Spinal cord (tissue), 10 donors: ENCODE data around the gene TMEM221. TPM values are rescaled to one million over a fixed set of nuclear protein-coding genes. Genes with fewer than 3 reads are reported as not detected.
A peak's percentile ranks its signal among the peaks of the same experiment; 100 is the strongest.

ENCODE experiments used
- DNase-seq, 6 donors: peaks; one replicate each; pipeline versions ENCODE4 v3.0.0 to v3.0.0-alpha.2; 2013 to 2015; ENCODE audit warnings: low spot score in 6 of 6, low read depth in 4 of 6
- H3K27ac ChIP-seq: one replicate; pipeline ENCODE4 v1.5.1; 2013; ENCODE audit warnings: low read depth, low read length, control low read depth
- H3K27me3 ChIP-seq: one replicate; pipeline ENCODE4 v1.6.1; 2013; ENCODE audit warnings: low read length; ENCODE audit not compliant: control insufficient read depth, insufficient read depth
- H3K36me3 ChIP-seq: one replicate; pipeline ENCODE4 v1.6.1; 2013; ENCODE audit warnings: low read length; ENCODE audit not compliant: control insufficient read depth, insufficient read depth
- H3K4me1 ChIP-seq: one replicate; pipeline ENCODE4 v1.6.1; 2013; ENCODE audit warnings: low read length; ENCODE audit not compliant: control insufficient read depth, insufficient read depth
- H3K4me3 ChIP-seq: one replicate; pipeline ENCODE4 v1.5.1; 2013; ENCODE audit warnings: low read depth, low read length, control low read depth
- H3K9me3 ChIP-seq: one replicate; pipeline ENCODE4 v1.6.1; 2013; ENCODE audit warnings: low read length; ENCODE audit not compliant: control insufficient read depth, insufficient read depth
- WGBS: methylation state at CpG from one replicate; pipeline ENCODE4 v1.1.5; 2013; ENCODE audit warnings: missing lambda C conversion rate; ENCODE audit not compliant: insufficient coverage; 5-methylcytosine and 5-hydroxymethylcytosine counted together
- polyA plus RNA-seq, 2 donors: library from polyadenylated mRNA; unstranded; fragments of 120-200 nt; gene quantifications; one replicate each; pipeline ENCODE4 v1.2.1, GENCODE V29; 2013; ENCODE audit not compliant: insufficient read length in 2 of 2
- total RNA-seq, 2 donors: library from RNA; depleted of rRNA in 1 of 2; stranded (reverse); fragments of 120-200 nt in 1 of 2; fragments of >200 nt in 1 of 2; gene quantifications; one replicate each; pipeline versions ENCODE4 v1.2.3 to v1.2.4, GENCODE V29; 2013 to 2014
- donor health status: healthy.

Gene TMEM221
- total and polyA plus RNA-seq, 4 donors, result 2.1 to 4.2 (median 2.6) TPM

GRCh38 chr19:17423429-17424208, 24.8 kb downstream of the TMEM221 start:
- Histone ChIP-seq H3K27me3 (no peaks in the 10 kb centered on the region), H3K4me3 (no peak overlapping the region), H3K27ac (no peak overlapping the region), H3K9me3 (no peaks in the 10 kb centered on the region), H3K36me3 (peaks cover 24% of the 10 kb centered on the region), H3K4me1 (peaks cover 22% of the 10 kb centered on the region)
- 98% methylated on average over 9 of the region's 20 CpGs for WGBS
- no peak for DNase-seq

DNA sequence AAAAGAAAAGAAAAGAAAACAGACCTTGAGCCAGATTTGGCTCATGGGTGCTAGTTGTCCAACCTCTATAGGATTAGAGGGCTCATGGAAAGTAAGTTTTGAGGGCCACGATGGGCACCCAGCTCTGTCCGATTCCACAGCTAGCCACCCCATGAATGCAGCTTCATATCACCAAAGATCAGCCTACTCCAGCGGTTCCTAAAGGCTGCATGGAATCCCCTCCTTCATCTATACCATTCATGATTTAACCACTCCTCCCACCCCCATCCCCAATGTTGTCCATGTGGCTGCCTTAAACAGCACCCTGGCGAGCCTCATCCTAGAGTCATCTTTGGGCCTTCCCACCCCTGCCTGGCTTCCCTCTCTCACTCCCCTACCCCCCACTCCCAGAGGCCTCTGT, 26.5 kb downstream of the TMEM221 start:
- Histone ChIP-seq H3K27me3 (no peaks in the 10 kb centered on the region), H3K4me3 (no peak overlapping the region), H3K4me1 (peaks cover 22% of the 10 kb centered on the region), H3K27ac (no peak overlapping the region), H3K9me3 (no peaks in the 10 kb centered on the region), H3K36me3 (peaks cover 24% of the 10 kb centered on the region)
- 94% methylated on average over 4 of the region's 4 CpGs for WGBS
- DNase-seq, result no peak

DNA sequence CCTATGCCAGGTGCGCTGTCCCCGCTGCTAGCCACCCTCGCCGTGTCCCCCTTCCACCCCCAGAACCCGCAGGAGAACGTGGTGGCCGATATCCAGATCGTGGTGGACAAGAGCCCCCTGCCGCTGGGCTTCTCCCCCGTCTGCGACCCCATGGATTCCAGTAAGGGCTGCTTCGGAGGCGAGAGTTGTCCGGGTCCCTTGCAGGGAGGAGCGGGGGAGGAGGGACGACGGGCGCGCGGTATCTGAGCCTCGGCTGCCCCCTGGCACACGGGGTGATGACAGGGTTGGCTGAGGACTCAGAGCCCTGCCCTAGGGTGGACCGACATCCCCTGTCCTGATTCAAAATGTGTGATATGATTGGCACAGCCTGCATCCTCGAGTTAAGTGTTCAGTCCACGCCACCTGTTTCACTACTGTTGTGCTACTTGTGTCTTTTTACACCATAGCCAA, 28.0 kb downstream of the TMEM221 start:
- WGBS, result 7% methylated on average over 25 of the region's 25 CpGs
- Histone ChIP-seq H3K27me3 (no peaks in the 10 kb centered on the region), H3K9me3 (no peaks in the 10 kb centered on the region), H3K27ac (no peak overlapping the region), H3K4me3 (peak overlapping the region; percentile 57), H3K36me3 (peaks cover 24% of the 10 kb centered on the region), H3K4me1 (peaks cover 22% of the 10 kb centered on the region)
- DNase-seq, result peak in 1 of 6 donors; percentile 42

DNA sequence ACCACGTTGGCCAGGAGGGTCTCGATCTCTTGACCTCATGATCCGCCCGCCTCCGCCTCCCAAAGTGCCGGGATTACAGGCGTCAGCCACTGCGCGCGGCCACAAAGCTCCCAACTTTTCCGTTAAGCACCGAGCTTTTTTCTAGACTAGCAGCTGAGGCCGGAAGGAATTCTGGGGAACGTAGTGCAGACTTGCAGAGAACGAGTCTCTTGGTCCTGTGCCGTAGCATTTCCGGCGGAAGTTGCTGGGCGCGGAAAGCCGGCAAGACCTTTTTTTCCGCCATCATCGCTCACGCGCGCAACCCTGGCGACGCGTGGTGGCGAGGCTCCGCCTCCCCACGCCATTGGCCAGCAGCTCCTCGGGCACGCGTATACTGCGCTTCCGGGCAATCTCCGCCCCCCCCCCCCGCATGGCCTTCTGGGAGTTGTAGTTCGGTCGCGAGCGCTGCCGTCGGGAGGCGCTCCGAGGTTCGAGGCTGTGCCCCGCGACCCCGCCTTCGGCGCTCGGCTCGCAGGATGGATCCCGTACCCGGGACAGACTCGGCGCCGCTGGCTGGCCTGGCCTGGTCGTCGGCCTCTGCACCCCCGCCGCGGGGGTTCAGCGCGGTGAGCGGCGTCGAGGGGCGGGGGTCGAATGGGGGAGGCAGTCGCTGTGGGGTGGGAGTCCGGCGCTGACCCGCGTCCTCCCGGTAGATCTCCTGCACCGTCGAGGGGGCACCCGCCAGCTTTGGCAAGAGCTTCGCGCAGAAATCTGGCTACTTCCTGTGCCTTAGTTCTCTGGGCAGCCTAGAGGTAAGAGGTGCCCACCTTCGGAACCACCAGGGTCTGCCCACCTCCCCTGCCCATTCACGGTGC, 28.6 kb downstream of the TMEM221 start, which contains the start of gene MVB12A:
Gene MVB12A, plus strand, starts transcription at position 427 of the 854 bp plus-strand sequence. Its CDS starts 89 bp downstream, at position 516.
- no peaks in the 10 kb centered on the region for H3K9me3 ChIP-seq
- peak within 1 kb of the TSS; percentile 64 for H3K4me3 ChIP-seq
- peaks cover 23% of the 10 kb centered on the region for H3K36me3 ChIP-seq
- peak within 1 kb of the TSS; percentile 89 for H3K27ac ChIP-seq
- under 1% methylated on average over 85 of the region's 85 CpGs for WGBS
- peaks cover 2% of the 10 kb centered on the region for H3K27me3 ChIP-seq
- peak; percentile 95 to 100 (median 98) for DNase-seq
- H3K4me1 ChIP-seq, result peaks cover 16% of the 10 kb centered on the region

DNA sequence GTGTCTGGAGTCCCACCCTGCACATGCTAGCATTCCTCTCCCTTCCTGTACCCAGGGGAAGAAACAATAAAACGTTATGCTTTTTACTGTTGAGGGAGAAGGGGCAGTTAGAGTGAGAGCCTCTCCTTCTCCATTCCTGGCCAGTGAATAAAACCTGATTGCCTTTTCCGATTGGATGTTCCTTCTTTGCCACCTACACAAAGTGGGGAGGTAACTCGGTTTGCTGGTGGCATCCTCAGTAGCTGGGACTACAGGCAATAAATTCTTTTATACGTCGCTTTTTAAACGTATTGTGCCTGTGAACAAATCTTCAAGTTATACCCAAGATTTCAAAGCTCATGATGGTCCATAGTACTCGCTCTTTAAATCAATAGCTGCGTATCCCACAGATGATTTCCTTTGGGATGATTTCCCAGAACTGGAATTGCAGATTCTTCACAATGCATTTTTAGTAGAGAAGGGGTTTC, 29.3 kb downstream of the TMEM221 start:
- no peak for DNase-seq
- Histone ChIP-seq H3K9me3 (no peaks in the 10 kb centered on the region), H3K4me1 (peaks cover 10% of the 10 kb centered on the region), H3K36me3 (peaks cover 17% of the 10 kb centered on the region), H3K27me3 (peaks cover 2% of the 10 kb centered on the region), H3K27ac (peak overlapping the region; percentile 89), H3K4me3 (peak overlapping the region; percentile 64)
- 38% methylated on average over 3 of the region's 8 CpGs for WGBS

DNA sequence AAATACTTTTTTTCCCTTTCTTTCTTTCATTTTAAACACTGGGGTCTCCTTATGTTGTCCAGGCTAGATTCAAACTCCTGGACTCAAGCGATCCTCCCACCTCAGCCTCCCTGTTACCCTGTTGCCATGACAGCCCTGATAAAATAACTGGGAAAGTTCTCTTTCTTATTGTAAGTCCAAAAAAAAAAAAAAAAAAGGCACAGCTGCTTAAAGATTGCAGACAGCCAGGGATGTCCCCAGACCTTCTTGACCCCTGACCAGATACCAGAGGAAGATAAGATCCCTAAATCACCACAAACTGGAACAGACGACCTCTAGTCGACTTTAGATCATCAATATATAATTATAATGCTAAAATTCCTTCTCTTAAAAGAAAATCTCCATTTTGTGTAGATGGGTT, 29.8 kb downstream of the TMEM221 start:
- WGBS, result no CpG with 5 or more reads among the region's 3 CpGs
- H3K4me1 ChIP-seq, result peaks cover 9% of the 10 kb centered on the region
- peak overlapping the region; percentile 64 for H3K4me3 ChIP-seq
- H3K36me3 ChIP-seq, result peaks cover 13% of the 10 kb centered on the region
- no peak overlapping the region for H3K27ac ChIP-seq
- H3K9me3 ChIP-seq, result no peaks in the 10 kb centered on the region
- H3K27me3 ChIP-seq, result peaks cover 2% of the 10 kb centered on the region
- DNase-seq, result no peak

GRCh38 chr19:17415121-17415520, 33.3 kb downstream of the TMEM221 start:
- WGBS, result 50% methylated on average over 4 of the region's 6 CpGs
- Histone ChIP-seq H3K4me1 (peaks cover under 1% of the 10 kb centered on the region), H3K9me3 (no peaks in the 10 kb centered on the region), H3K36me3 (no peaks in the 10 kb centered on the region), H3K27ac (no peak overlapping the region), H3K4me3 (no peak overlapping the region), H3K27me3 (peaks cover 2% of the 10 kb centered on the region)
- no peak for DNase-seq

- Histone ChIP-seq H3K27ac (no peak overlapping the region), H3K27me3 (peaks cover 2% of the 10 kb centered on the region), H3K36me3 (no peaks in the 10 kb centered on the region), H3K9me3 (no peaks in the 10 kb centered on the region), H3K4me1 (no peaks in the 10 kb centered on the region), H3K4me3 (no peak overlapping the region)
- WGBS, result 85% methylated on average over 8 of the region's 8 CpGs
- no peak for DNase-seq
Observed at GRCh38 chr19:17414097-17414496, 34.4 kb downstream of the TMEM221 start.

DNA sequence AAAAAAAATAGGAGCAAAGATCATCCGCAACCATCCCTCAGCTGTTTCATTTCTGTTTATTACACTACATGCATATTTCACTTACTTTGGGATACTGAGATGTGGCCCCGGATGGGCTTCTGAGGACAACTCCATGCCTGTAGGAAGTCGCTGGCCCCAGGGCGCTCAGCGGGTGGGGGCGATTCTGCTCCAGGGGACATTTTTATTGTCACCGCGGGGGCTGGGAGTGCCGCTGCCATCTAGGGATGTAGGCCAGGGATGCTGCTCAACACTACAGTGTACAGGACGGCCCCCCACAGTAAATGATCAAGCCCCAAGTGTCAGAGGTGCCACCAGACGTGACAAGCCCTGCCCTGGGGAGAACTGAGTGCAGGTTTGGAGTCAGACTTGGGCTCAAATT, 36.7 kb downstream of the TMEM221 start:
- no peak overlapping the region for H3K4me3 ChIP-seq
- 75% methylated on average over 10 of the region's 11 CpGs for WGBS
- H3K9me3 ChIP-seq, result no peaks in the 10 kb centered on the region
- no peak overlapping the region for H3K27ac ChIP-seq
- H3K4me1 ChIP-seq, result no peaks in the 10 kb centered on the region
- peaks cover 2% of the 10 kb centered on the region for H3K27me3 ChIP-seq
- no peak for DNase-seq
- no peaks in the 10 kb centered on the region for H3K36me3 ChIP-seq
